AG20443 (cell line): ENCODE results near the gene CCDC187.
"Not testable (repeated sequence)": the region's sequence is repeated elsewhere in the genome, so short reads cannot be mapped to it uniquely, and the experiment has no call there.

Experiments
- DNase-seq: peaks from one replicate; pipeline ENCODE4 v3.0.0; 2012; ENCODE audit warnings: low spot score, mixed read lengths

The CCDC187 gene

GRCh38 chr9:136326761-136327303, 22.9 kb upstream of the CCDC187 start:
- no peak for DNase-seq

DNA sequence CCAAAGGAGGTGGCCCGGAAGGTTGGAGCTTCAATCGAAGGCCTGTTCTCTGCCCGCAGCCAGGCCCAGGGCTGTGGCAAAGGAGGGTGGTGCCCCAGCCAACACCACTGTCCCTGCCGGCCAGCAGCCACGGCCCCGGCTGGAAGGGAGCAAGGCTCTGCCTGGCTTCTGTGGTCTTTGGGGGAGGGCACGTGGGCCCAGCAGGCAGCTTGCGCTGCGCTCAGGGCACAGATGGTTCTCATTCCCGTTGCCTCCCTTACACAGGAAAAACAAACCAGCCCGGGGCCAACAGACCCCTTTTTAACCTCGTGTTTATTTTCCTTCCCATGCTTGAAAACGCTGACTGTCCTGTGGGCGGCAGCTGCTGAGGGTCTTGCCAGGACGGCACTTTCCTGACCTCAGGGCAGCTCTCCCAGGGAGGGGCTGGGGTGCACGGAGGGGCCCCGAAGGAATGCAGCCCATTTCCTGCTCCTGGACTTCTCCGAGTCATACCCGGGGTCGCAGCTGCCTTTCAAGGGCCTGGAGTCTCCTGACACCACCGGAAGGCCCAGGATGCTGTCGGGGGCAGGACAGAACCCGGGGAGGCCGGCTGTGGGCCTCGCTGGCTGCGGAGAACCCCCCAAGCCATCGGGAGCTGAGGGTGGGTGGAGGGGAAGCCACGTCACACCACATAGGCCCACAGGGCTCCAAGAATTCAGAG, 22.3 kb upstream of the CCDC187 start:
- DNase-seq, result peak; percentile 89

DNA sequence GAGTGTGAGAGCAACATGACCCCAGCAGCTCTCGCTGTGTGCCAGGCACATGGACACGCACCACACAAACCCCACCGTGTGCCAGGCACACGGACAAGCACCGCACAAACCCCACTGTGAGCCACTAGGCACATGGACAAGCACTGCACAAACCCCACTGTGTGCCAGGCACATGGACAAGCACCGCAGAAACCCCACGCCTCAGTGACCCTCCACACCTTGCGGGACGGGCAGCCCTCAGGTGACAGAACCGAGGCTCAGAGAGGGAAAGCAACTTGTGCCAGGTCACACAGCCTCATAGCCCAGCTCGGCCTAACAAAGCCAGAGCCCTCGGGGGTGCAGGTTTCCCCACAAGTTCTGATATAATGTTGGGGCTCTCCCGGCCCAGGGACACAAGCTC, 21.5 kb upstream of the CCDC187 start:
- no peak for DNase-seq

DNA sequence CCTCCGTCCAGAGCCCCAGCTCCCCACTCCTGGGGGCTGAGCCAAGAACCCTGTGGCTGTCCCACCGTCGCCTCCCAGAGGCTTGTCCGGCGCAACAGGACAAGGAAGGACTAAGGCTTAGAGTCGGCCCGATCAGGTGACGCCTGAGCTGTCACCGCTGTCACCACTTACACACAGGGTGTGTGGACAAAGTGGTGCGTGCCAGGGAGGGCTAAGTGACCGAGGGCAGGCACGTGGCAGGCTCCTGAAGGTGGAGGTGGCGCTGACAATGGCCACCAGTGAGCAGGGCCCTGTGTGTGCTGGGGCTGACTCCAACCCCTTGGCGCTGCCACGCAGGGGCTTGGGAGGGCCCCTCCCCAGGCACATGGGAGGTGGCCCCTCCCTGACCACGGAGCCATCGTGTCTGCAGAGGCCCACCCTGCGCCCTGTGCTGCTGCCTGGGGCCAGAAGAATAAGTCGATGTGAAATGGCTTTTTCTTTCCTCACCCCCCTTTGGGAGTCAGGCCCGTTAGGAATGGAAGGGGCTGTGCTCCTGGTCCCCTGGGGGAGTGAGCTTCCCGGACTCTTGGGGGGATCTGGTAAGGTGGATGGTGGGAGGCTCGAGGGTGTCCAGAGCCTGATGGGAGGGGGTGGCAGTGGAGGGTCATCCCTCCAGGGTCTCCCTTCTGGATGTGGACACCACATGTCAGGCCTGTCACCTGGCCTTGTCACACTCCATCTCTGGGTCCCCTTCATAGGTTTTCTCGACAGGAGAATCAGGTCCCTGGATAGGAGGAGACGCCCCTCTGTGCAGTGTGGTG, 20.8 kb upstream of the CCDC187 start:
- DNase-seq, result no peak

- DNase-seq, result no peak
Observed at GRCh38 chr9:136323371-136323789, 19.5 kb upstream of the CCDC187 start.

DNA sequence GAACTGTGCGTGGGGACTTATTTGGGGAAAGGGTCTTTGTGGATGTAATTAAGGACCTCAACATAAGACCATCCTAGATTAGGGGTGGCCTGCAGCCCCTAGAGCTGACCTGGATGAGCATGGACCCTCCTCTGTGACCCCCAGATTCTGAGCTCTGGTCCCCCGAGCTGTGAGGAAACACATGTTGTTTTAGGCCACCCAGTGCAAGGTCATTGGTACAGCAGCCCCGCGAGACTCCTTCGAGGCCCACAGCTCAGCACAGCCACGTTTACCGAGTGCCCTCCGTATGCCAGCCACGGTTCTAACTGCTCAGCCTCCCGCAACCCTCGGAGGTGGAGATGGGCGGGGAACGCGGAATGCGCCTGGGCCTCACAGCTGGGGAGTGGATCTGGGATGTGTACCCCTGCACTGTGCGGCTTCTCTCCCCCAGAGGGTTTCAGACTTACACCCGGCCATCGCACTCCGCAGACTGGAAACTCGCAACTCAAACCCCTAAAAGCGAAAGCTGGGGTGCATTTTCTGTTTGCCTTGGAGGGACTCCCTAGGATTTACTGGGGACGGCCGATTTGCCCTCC, 18.9 kb upstream of the CCDC187 start:
- DNase-seq, result no peak

DNA sequence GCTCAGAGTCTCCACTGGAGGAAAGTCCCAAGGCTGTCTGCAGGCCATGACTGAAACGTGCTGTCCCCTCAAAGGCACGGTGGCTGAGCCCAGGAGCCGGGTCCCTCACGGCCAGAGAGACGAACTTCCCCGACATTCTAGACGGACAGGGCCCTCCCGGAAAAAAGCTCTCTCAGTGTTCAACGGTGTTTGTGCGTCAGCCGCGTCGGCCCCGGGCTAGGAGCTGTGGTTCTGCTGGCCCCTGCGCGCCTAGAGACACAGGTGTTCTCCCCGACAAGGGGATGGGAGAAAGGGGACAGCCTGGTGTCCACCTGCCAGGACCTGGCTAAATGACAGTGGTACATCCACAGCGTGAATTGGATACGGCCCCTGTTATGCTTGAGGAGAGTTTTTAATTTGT, 17.7 kb upstream of the CCDC187 start:
- DNase-seq, result no peak

DNA sequence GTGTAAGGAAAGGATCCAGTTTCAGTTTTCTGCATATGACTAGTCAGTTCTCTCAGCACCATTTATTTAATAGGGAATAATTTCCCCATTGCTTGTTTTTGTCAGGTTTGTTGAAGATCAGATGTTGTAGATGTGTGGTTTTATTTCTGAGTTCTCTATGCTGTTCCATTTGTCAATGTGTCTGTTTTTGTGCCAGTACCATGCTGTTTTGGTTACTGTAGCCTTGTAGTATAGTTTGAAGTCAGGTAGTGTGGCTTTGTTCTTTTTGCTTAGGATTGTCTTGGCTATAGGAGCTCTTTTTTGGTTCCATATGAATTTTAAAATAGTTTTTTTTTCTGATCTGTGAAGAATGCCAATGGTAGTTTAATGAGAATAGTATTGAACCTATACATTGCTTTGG, 17.1 kb upstream of the CCDC187 start:
- DNase-seq, result not testable (repeated sequence)

GRCh38 chr9:136319955-136320354, 16.1 kb upstream of the CCDC187 start:
- not testable (repeated sequence) for DNase-seq

GRCh38 chr9:136319244-136319643, 15.3 kb upstream of the CCDC187 start:
- DNase-seq, result not testable (repeated sequence)

GRCh38 chr9:136318776-136319241, 14.9 kb upstream of the CCDC187 start:
- no peak for DNase-seq

GRCh38 chr9:136318111-136318775, 14.3 kb upstream of the CCDC187 start:
- DNase-seq, result no peak

GRCh38 chr9:136317695-136318094, 13.8 kb upstream of the CCDC187 start:
- DNase-seq, result no peak

GRCh38 chr9:136316896-136317676, 13.2 kb upstream of the CCDC187 start:
- DNase-seq, result no peak

- no peak for DNase-seq
Observed at GRCh38 chr9:136316271-136316751, 12.4 kb upstream of the CCDC187 start.

DNA sequence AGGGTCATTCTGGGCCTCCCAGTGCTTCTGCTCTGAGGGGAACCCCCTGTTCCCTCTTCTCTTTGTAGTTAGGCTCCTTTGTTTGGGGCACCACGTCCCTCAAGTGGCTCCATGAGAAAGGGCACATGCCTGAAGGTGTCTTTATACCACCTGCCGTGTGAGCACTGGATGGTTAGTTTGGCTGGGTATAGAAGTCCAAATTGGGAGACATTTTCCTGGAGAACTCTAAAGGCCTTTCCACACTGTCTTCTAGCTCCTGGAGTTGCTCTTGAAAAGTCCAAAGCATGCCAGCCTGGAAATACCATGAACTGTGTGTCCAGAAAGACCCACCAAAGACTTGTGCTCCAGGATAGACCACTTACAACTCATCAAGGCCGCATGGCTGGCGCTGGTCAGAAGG, 11.1 kb upstream of the CCDC187 start:
- no peak for DNase-seq

DNA sequence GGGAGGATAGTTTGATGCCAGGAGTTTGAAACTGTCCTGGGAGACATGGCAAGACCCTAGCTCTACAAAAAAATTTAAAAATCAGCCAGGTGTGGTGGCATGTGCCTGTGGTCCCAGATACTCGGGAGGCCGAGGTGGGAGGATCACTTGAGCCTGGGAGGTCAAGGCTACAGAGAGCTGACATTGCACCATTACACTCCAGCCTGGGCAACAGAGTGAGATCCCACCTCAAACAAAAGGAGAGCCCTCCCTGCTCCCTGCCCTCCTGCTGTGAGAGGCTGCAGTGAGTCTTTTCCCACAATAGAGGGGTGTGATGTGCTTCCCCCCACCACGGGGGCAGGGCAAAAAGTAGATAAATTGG, 10.1 kb upstream of the CCDC187 start:
- DNase-seq, result no peak

DNA sequence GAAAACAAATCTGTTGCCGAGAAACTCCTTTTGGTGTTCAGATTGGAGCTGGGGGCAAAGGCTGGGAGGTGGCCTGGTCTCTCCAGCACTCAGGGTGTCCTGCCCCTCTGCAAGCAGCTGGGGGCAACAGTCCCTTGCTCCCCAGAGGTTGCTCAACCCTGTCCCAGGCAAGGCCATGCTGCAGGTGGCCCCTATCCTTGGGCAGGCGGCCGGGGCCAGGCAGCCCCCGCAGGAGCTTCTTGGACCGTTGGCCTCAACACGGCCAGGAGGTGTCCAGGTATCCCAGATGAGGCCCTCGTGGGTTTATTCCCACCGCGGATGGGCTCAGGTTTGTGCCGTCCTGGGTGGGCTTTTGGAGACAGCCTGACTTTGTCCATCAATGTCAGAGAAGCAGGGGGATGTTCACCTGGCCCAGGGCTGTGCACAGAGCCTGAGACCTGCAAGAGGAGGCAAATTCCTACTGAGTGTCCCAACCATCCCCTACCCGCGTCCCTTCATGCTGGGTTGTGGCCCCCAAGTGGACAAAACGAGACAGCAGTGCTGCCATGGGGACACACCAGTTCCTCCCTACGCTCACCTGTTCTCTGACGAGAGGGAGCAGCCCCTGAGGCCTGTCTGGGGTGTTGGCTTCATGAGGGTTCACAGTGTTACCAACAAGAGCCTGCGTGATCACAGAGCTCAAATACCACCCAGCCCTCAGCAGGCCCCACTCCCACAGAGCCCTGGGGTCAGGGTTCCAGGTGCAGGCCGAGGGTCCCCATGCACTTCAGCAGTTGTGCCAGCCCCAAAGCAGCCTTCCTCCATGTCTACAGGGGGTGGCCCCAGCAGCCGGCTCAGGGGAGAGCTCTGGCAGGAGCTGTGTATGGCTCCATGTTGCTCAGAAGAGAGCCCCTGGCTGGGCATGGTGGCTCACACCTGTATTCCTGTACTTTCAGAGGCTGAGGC, 9.5 kb upstream of the CCDC187 start:
- no peak for DNase-seq

- DNase-seq, result peak; percentile 81
Observed at GRCh38 chr9:136312436-136312835, 8.5 kb upstream of the CCDC187 start.

GRCh38 chr9:136312009-136312375, 8.1 kb upstream of the CCDC187 start:
- no peak for DNase-seq
